Left lung (tissue), 10 donors: Measurements from ENCODE around the gene SERBP1. TPM values are rescaled to one million over a fixed set of nuclear protein-coding genes. Genes with fewer than 3 reads are reported as not detected.

Experiments used
- ATAC-seq: fragments of 200-7000 bp; cut with Tn5 transposase; one replicate; pipeline ENCODE4 v1.9.1; 2020; ENCODE audit warnings: moderate library complexity
- DNase-seq, 4 donors: peaks; one replicate each; pipeline ENCODE4 v3.0.0-alpha.2; 2013 to 2020
- H3K27ac ChIP-seq, 2 donors: fragments of 200-600 bp; sonication (generic) in 1 of 2; one replicate each; pipeline versions ENCODE4 v1.5.0 to v1.8.0; 2020 to 2021
- H3K27me3 ChIP-seq, 2 donors: fragments of 200-600 bp; sonication (generic) in 1 of 2; one replicate each; pipeline versions ENCODE4 v1.5.0 to v1.8.0; 2020 to 2021
- H3K36me3 ChIP-seq, 2 donors: fragments of 200-600 bp; sonication (generic) in 1 of 2; one replicate each; pipeline versions ENCODE4 v1.5.0 to v1.8.0; 2020 to 2021
- H3K4me1 ChIP-seq, 2 donors: fragments of 200-600 bp; one replicate each; pipeline ENCODE4 v1.8.0; 2021
- H3K4me3 ChIP-seq, 2 donors: fragments of 200-600 bp; sonication (generic) in 1 of 2; one replicate each; pipeline versions ENCODE4 v1.5.0 to v1.8.0; 2020 to 2021; ENCODE audit warnings: mild to moderate bottlenecking in 1 of 2
- H3K9me3 ChIP-seq, 2 donors: fragments of 200-600 bp; sonication (generic) in 1 of 2; one replicate each; pipeline versions ENCODE4 v1.5.0 to v1.8.0; 2020 to 2021
- intact Hi-C, 2 donors: fragments of 100-400 bp; cut with DNase I; formaldehyde crosslinking; loops; one replicate each; pipeline versions ENCODE4 v1.11.2 to v1.14.2; 2022
- polyA plus RNA-seq, 6 donors: library from polyadenylated mRNA; unstranded; fragments of 120-200 nt; gene quantifications; one replicate each; pipeline ENCODE4 v1.2.1, GENCODE V29; 2013; ENCODE audit not compliant: insufficient read length in 6 of 6
- total RNA-seq, 2 donors: library from RNA; stranded (reverse); fragmentation: NEBNext Ultra II Directional; extraction: Animal tissue kit (Norgen Biotek cat#: 25700); gene quantifications; one replicate each; pipeline ENCODE4 v1.2.1, GENCODE V29; 2021
- TF ChIP-seq, protein P1 (sequence below), 2 donors: fragments of 200-600 bp; sonication (generic) in 1 of 2; IDR thresholded peaks; one replicate each; pipeline versions ENCODE4 v1.5.0 to v1.8.0; 2021; ENCODE audit warnings: antibody characterized with exemption in 2 of 2
- donor health status: DM: no; HTN: yes; CAD: no.
- donor health status: DM: no; HTN: no; CAD: no.

Gene SERBP1
- total and polyA plus RNA-seq, 8 donors, result 130 to 346 (median 315) TPM

DNA sequence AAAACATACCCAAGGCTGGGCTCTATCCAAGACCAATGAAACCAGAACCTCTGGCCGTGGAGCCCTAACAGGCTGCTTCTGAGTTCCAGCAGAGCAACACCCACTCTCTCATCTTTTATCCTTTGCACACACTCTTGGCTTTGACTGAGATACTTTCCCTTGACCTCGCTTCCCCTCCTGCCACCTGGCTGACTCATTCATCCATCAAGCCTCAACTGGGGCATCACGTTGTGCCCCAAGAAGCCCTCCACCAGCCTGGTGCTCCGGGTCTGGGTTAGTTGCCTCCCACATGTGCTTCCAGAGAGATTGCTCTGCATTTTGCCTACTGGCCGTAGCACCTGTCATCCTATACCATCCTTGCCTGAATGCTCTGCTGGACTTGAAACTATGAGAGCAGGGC is 34.5 kb upstream of the SERBP1 start:
- no peak overlapping the region for H3K27ac ChIP-seq
- no peaks in the 10 kb centered on the region for H3K4me1 ChIP-seq
- no peaks in the 10 kb centered on the region for H3K9me3 ChIP-seq

DNA sequence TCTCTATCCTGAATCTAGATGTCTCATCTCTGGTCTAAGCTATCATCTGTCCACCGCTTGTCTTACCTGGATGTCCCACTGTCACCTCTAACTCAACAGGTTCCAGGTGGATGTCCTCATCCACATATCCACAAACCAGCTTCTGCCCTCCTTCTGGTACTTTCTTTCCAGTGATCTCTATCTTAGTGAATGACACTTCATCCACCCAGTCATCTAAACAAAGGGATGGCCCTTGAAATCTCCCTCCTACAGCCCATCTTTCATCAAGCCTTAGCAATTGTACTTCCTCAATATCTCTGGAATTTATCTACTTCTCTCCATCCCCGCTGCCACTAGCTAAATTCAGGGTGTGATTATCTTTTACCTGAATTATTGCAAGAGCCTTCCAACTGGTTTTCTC is 33.9 kb upstream of the SERBP1 start:
- DNase-seq (no peak), ATAC-seq (no peak)
- H3K9me3 ChIP-seq, result no peaks in the 10 kb centered on the region
- no peak overlapping the region for H3K27ac ChIP-seq
- no peaks in the 10 kb centered on the region for H3K27me3 ChIP-seq
- no peak overlapping the region for H3K4me3 ChIP-seq
- no peaks in the 10 kb centered on the region for H3K4me1 ChIP-seq
- intact Hi-C loops, result no loop called here
- TF ChIP-seq, protein P1, sequence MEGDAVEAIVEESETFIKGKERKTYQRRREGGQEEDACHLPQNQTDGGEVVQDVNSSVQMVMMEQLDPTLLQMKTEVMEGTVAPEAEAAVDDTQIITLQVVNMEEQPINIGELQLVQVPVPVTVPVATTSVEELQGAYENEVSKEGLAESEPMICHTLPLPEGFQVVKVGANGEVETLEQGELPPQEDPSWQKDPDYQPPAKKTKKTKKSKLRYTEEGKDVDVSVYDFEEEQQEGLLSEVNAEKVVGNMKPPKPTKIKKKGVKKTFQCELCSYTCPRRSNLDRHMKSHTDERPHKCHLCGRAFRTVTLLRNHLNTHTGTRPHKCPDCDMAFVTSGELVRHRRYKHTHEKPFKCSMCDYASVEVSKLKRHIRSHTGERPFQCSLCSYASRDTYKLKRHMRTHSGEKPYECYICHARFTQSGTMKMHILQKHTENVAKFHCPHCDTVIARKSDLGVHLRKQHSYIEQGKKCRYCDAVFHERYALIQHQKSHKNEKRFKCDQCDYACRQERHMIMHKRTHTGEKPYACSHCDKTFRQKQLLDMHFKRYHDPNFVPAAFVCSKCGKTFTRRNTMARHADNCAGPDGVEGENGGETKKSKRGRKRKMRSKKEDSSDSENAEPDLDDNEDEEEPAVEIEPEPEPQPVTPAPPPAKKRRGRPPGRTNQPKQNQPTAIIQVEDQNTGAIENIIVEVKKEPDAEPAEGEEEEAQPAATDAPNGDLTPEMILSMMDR (IDR thresholded peaks at IDR 0.05), result no peak
- H3K36me3 ChIP-seq, result no peaks in the 10 kb centered on the region

More for the DNA sequence above, 34.5 kb upstream of the SERBP1 start:
- no peaks in the 10 kb centered on the region for H3K27me3 ChIP-seq
- TF ChIP-seq, protein P1 (IDR thresholded peaks at IDR 0.05), result no peak
- no peaks in the 10 kb centered on the region for H3K36me3 ChIP-seq
- intact Hi-C loops, result no loop called here
- no peak for ATAC-seq
- H3K4me3 ChIP-seq, result no peak overlapping the region
- no peak for DNase-seq

DNA sequence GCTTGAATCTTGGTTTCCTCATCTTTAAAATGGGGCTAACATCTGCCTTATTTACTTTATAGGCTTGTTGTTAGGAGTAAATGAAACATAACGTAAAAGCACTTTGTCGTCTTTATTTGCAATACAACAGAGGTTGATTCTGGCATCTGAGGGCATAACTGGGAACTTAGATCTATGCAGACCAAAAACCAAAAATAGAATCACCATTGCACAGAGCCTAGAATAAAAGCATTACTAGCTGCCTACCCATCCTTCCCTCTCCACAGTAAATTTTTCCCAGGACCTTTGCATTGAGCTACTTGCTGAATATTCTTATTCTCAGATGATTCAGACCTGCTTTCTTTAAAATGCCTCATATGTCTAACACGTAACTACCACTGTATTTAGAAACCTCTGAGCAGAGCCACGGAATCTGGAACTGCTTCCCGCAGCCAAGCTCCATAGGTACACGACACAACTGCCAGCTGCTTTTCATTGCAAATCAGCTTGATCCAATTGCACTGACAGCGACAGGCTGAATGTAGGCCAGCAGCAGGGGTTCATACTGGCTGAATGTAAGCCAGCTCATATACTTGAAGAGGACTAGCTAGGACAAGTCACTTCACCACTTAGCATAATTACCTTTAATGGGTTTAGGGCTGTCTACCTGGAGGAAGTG is 33.2 kb upstream of the SERBP1 start:
- no peak overlapping the region for H3K27ac ChIP-seq
- TF ChIP-seq, protein P1 (IDR thresholded peaks at IDR 0.05), result no peak
- H3K4me1 ChIP-seq, result no peaks in the 10 kb centered on the region
- no peak overlapping the region for H3K4me3 ChIP-seq
- no peak for ATAC-seq
- H3K36me3 ChIP-seq, result no peaks in the 10 kb centered on the region
- peak in 1 of 4 donors; percentile 40 for DNase-seq
- intact Hi-C loops, result no loop called here
- H3K27me3 ChIP-seq, result no peaks in the 10 kb centered on the region
- no peaks in the 10 kb centered on the region for H3K9me3 ChIP-seq

DNA sequence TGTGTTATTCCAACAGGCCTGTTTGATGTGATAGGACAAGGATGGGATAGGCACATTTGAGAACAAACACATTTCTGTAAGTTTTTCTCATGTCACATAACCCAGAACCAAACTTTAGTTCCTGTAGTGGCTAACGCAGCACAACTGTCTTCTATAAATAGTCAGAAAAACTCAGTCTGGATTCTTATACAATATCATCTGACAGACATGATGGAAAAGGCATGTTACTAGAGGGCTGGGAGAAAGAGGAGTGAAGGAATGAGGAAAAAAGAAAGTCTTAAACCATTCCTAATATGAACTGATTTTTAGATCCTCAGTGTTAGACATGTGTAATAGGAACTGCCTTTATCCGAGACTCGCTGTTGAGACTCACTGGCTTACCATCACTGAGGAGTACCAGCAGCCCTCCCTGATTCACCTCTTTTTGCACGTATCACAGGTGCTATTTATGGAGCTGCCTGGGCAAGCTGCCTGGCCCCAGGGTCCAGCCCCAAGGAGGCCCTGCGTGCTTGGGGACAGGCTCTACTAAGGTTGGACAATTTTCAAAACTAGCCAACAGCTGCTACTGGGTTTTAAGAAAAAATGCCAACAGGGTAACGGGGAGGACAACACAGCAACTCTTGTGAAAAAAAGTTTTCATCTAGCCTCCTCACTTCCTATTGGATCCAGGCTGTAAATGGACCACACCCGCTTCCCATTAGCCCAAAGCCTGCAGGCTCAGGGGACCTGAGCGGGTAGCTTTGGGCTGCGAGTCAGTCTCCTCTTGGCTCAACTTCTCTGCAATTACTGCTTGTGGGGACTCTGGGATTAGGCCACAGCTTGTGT is 30.7 kb upstream of the SERBP1 start:
- Histone ChIP-seq H3K36me3 (no peaks in the 10 kb centered on the region), H3K9me3 (no peaks in the 10 kb centered on the region), H3K27me3 (no peaks in the 10 kb centered on the region), H3K4me3 (no peak overlapping the region), H3K27ac (peak overlapping the region in 1 of 2 donors; percentile 23), H3K4me1 (no peaks in the 10 kb centered on the region)
- intact Hi-C loops, result no loop called here
- DNase-seq (no peak), ATAC-seq (peak; percentile 60)
- TF ChIP-seq, protein P1 (IDR thresholded peaks at IDR 0.05), result no peak

DNA sequence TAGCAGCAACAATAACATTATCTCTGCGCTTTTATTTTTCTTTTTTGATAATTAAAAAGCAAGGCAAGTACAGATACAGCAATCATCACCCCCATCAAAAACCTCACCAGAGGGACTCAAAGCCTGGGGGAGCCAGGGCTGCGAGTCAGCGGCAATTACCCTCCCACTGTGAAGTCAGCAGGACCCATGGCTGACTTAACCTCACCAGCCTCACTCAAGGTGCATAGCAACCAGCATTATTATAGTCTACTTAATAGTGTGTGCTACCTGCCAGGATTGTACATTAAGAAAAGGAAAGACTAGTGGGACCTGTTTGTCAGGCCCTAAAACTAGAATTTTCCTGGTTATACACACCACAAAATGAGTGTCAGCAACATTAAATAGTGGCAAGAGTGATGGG is 28.9 kb upstream of the SERBP1 start:
- Histone ChIP-seq H3K9me3 (no peaks in the 10 kb centered on the region), H3K36me3 (no peaks in the 10 kb centered on the region), H3K27ac (no peak overlapping the region), H3K4me3 (no peak overlapping the region), H3K27me3 (no peaks in the 10 kb centered on the region), H3K4me1 (no peaks in the 10 kb centered on the region)
- peak in 1 of 4 donors; percentile 49 for DNase-seq
- no peak for ATAC-seq
- intact Hi-C loops, result no loop called here
- TF ChIP-seq, protein P1 (IDR thresholded peaks at IDR 0.05), result no peak
